HepG2 (cell line): ENCODE results near the gene TMEM217. TPM values are rescaled to one million over a fixed set of nuclear protein-coding genes. Genes with fewer than 3 reads are reported as not detected.

Source experiments
- ATAC-seq: fragments of 200-7000 bp; cut with Tn5 transposase; 3 replicates; pipeline ENCODE4 v1.9.1; 2020; ENCODE audit warnings: mild to moderate bottlenecking, moderate library complexity
- BruUV-seq: library from RNA; stranded (reverse); fragments of 400-500 nt; replicated peaks from 2 replicates; lab custom pipeline; 2021; lab: Mats Ljungman, UMichigan
- CTCF ChIA-PET: fragments of 300-600 bp; formaldehyde crosslinking; extraction: SDS; loops from one replicate; lab custom pipeline; 2021; ENCODE audit warnings: low total read pairs, inconsistent platforms, low intra/inter-chr PET ratio; lab: Yijun Ruan, JAX
- POLR2A ChIA-PET: fragments of 350-600 bp; sonication (Branson Sonifier 250); formaldehyde crosslinking; loops from one replicate; lab custom pipeline; 2020; ENCODE audit warnings: antibody characterized with exemption, inconsistent platforms; lab: Yijun Ruan, JAX
- DNase-seq: peaks from one replicate; pipeline ENCODE4 v3.0.0-alpha.2; 2015; ENCODE audit warnings: low spot score
- FAIRE-seq: peaks from 3 replicates; lab custom pipeline; 2011; peaks lifted over from hg19 to GRCh38; lab: Jason Lieb, UNC
- H2AFZ ChIP-seq: one replicate; pipeline ENCODE4 v1.6.1; 2011; ENCODE audit warnings: low read length, inconsistent platforms
- H3K27ac ChIP-seq: fragments of 300-600 bp; 3 replicates; pipeline ENCODE4 v1.8.0; 2011; ENCODE audit warnings: mixed run types, mild to moderate bottlenecking, mixed read lengths, low read length, inconsistent platforms; ENCODE audit not compliant: insufficient read depth; ENCODE audit errors: extremely low read length
- H3K27me3 ChIP-seq, 2 experiments: fragments of 200-600 bp in 1 of 2; 2 replicates in 1 of 2; 3 replicates in 1 of 2; pipeline versions ENCODE4 v1.6.0 to v1.8.0; 2011; ENCODE audit warnings: low read length in 2 of 2, mild to moderate bottlenecking in 2 of 2, moderate library complexity in 2 of 2, inconsistent platforms in 1 of 2; ENCODE audit not compliant: insufficient read depth in 2 of 2, control insufficient read depth in 1 of 2
- H3K36me3 ChIP-seq, 2 experiments: fragments of 200-600 bp in 1 of 2; replicated peaks in 1 of 2; 2 replicates in 1 of 2; 3 replicates in 1 of 2; pipeline versions ENCODE4 v1.5.1 to v1.8.0; 2011; ENCODE audit warnings: low read length in 2 of 2, inconsistent platforms in 1 of 2; ENCODE audit not compliant: insufficient read depth in 2 of 2, control insufficient read depth in 1 of 2
- H3K4me1 ChIP-seq: 2 replicates; pipeline ENCODE4 v1.5.1; 2012; ENCODE audit warnings: low read length, inconsistent platforms; ENCODE audit not compliant: insufficient read depth
- H3K4me2 ChIP-seq: 2 replicates; pipeline ENCODE4 v1.6.0; 2011; ENCODE audit warnings: low read depth, low read length, inconsistent platforms
- H3K4me3 ChIP-seq, 3 experiments: fragments of 200-600 bp in 1 of 3; sonication (generic), shearing (Covaris generic) in 1 of 3; replicated peaks in 1 of 3; 2 replicates each; pipeline ENCODE4 v1.5.1; 2011 to 2016; ENCODE audit warnings: low read length in 3 of 3, inconsistent platforms in 2 of 3, low read depth in 2 of 3, mild to moderate bottlenecking in 2 of 3, control low read depth in 1 of 3, mixed read lengths in 1 of 3; ENCODE audit not compliant: insufficient read depth in 1 of 3
- H3K79me2 ChIP-seq: one replicate; pipeline ENCODE4 v1.6.1; 2011; ENCODE audit warnings: low read length, inconsistent platforms; ENCODE audit not compliant: insufficient read depth
- H3K9ac ChIP-seq: 2 replicates; pipeline ENCODE4 v1.6.0; 2011; ENCODE audit warnings: mild to moderate bottlenecking, low read depth, low read length, inconsistent platforms; ENCODE audit not compliant: insufficient read depth
- H3K9me3 ChIP-seq: 2 replicates; pipeline ENCODE4 v1.5.1; 2012; ENCODE audit warnings: mild to moderate bottlenecking, low read length
- H4K20me1 ChIP-seq: 2 replicates; pipeline ENCODE4 v1.6.0; 2011; ENCODE audit warnings: inconsistent platforms, mild to moderate bottlenecking, low read length, moderate library complexity; ENCODE audit not compliant: insufficient read depth
- HOXA7 ChIP-seq: sonication (generic); formaldehyde crosslinking; IDR thresholded peaks from 2 replicates; pipeline ENCODE4 v1.8.1; 2022; ENCODE audit warnings: mild to moderate bottlenecking, missing genetic modification reagents, moderate library complexity
- MATR3 ChIP-seq: sonication (generic); formaldehyde crosslinking; IDR thresholded peaks from 2 replicates; pipeline ENCODE4 v1.4.0; 2020; ENCODE audit warnings: missing genetic modification reagents
- MIER2 ChIP-seq: IDR thresholded peaks from 2 replicates; pipeline ENCODE4 v1.6.1; 2016; ENCODE audit warnings: missing biosample characterization, missing genetic modification reagents
- RBAK ChIP-seq: sonication (generic); formaldehyde crosslinking; IDR thresholded peaks from 2 replicates; pipeline ENCODE4 v1.5.1; 2020; ENCODE audit warnings: mild to moderate bottlenecking, missing genetic modification reagents
- SAFB2 ChIP-seq: sonication (generic); formaldehyde crosslinking; IDR thresholded peaks from 2 replicates; pipeline ENCODE4 v1.5.1; 2020; ENCODE audit warnings: missing genetic modification reagents, low read depth, mild to moderate bottlenecking, borderline replicate concordance
- SIN3B ChIP-seq: fragments of 150-350 bp; IDR thresholded peaks from 2 replicates; pipeline ENCODE4 v1.6.1; 2014; ENCODE audit warnings: low read length
- SMAD1 ChIP-seq: sonication (generic); formaldehyde crosslinking; IDR thresholded peaks from 2 replicates; pipeline ENCODE4 v1.4.0; 2020; ENCODE audit warnings: missing genetic modification reagents, low read depth, mild to moderate bottlenecking, borderline replicate concordance
- SP2 ChIP-seq: sonication (generic); formaldehyde crosslinking; IDR thresholded peaks from 2 replicates; pipeline ENCODE4 v1.5.1; 2020; ENCODE audit warnings: mild to moderate bottlenecking, missing genetic modification reagents
- TAF1 ChIP-seq: sonication (generic); formaldehyde crosslinking; IDR thresholded peaks from 2 replicates; pipeline ENCODE4 v1.4.0; 2020; ENCODE audit warnings: missing genetic modification reagents
- THAP9 ChIP-seq: sonication (generic); formaldehyde crosslinking; IDR thresholded peaks from 2 replicates; pipeline ENCODE4; 2020; ENCODE audit warnings: missing genetic modification reagents, mild to moderate bottlenecking, borderline replicate concordance
- YEATS2 ChIP-seq: sonication (generic); formaldehyde crosslinking; IDR thresholded peaks from 2 replicates; pipeline ENCODE4 v1.4.0; 2020; ENCODE audit warnings: missing genetic modification reagents, borderline replicate concordance
- ZNF136 ChIP-seq: sonication (generic); formaldehyde crosslinking; IDR thresholded peaks from 2 replicates; pipeline ENCODE4 v1.8.1; 2022; ENCODE audit warnings: low read depth, mild to moderate bottlenecking, moderate library complexity, missing genetic modification reagents
- ZNF317 ChIP-seq: sonication (generic); formaldehyde crosslinking; IDR thresholded peaks from 2 replicates; pipeline ENCODE4 v1.5.0; 2020; ENCODE audit warnings: mild to moderate bottlenecking, missing genetic modification reagents
- ZNF350 ChIP-seq: sonication (generic); formaldehyde crosslinking; IDR thresholded peaks from 2 replicates; pipeline ENCODE4 v1.4.0; 2020; ENCODE audit warnings: mild to moderate bottlenecking, low read depth, missing genetic modification reagents, borderline replicate concordance
- ZNF558 ChIP-seq: sonication (generic); formaldehyde crosslinking; IDR thresholded peaks from 2 replicates; pipeline ENCODE4 v1.9.0; 2022; ENCODE audit warnings: mild to moderate bottlenecking, missing genetic modification reagents, borderline replicate concordance
- WGBS: methylation state at CpG from one replicate; pipeline ENCODE4 v1.1.6; 2017; ENCODE audit warnings: low lambda C conversion rate; 5-methylcytosine and 5-hydroxymethylcytosine counted together
- in situ Hi-C: cut with HindIII; loops from 2 replicates; pipeline ENCODE4 v1.10.0; 2017; ENCODE audit warnings: low pct_unique_long_range_greater_than_20kb; ENCODE audit not compliant: extremely low pct_ligation_motif_present
- intact Hi-C: fragments of 100-400 bp; cut with micrococcal nuclease; formaldehyde crosslinking; loops from one replicate; pipeline ENCODE4 v1.10.0; 2022; ENCODE audit not compliant: unreplicated experiment
- polyA plus RNA-seq, 8 experiments: library from polyadenylated mRNA; depleted of rRNA in 3 of 8; stranded (reverse) in 7 of 8; unstranded in 1 of 8; fragments of >200 nt; fragmentation: Illumina TruSeq in 4 of 8; extraction: Trizol in 4 of 8; gene quantifications; 2 replicates each; pipeline versions ENCODE4 v1.2.1 to v1.2.3, GENCODE V29; 2011 to 2016; ENCODE audit warnings: low read depth in 4 of 8, missing spikeins in 1 of 8, mixed read lengths in 1 of 8; ENCODE audit not compliant: insufficient read depth in 1 of 8
- total RNA-seq, 5 experiments: library from RNA; depleted of rRNA; stranded (reverse); fragments of >200 nt; fragmentation: Illumina TruSeq; extraction: Trizol; gene quantifications; 2 replicates each; pipeline ENCODE4 v1.2.3, GENCODE V29; 2016; ENCODE audit warnings: low read depth in 1 of 5
- TF ChIP-seq, protein P1 (sequence below): sonication (generic); formaldehyde crosslinking; IDR thresholded peaks from 2 replicates; pipeline ENCODE4 v1.4.0; 2020; ENCODE audit warnings: mild to moderate bottlenecking, missing genetic modification reagents
- TF ChIP-seq, protein P2 (sequence below): sonication (generic); formaldehyde crosslinking; IDR thresholded peaks from 2 replicates; pipeline ENCODE4 v1.5.0; 2020; ENCODE audit warnings: mild to moderate bottlenecking, missing genetic modification reagents

TMEM217 gene
- total and polyA plus RNA-seq, 2 of the 13 experiments (the other 11 are each of a cell fraction or from before 2014, with no cell fraction given): 2.3 to 3.4 TPM

GRCh38 chr6:37305841-37306425 lies 48.0 kb upstream of the TMEM217 start:
- no peak overlapping the region for H3K9ac ChIP-seq
- POLR2A ChIA-PET: interaction anchor here (0.6 kb wide), 1 partner anchor 19 kb away, joined by 3 read pairs; no protein-coding TSS in a partner anchor
- DNase-seq (no peak), FAIRE-seq (no peak), ATAC-seq (no peak)
- no peaks in the 10 kb centered on the region for H3K27me3 ChIP-seq
- intact Hi-C loops (loop anchor here (2.0 kb wide), 1 partner anchor 73 kb away; no protein-coding TSS in a partner anchor), in situ Hi-C loops (no loop called here)
- H4K20me1 ChIP-seq: no peaks in the 10 kb centered on the region
- CTCF ChIA-PET: no interaction called here
- no peak overlapping the region for H3K4me3 ChIP-seq
- H3K36me3 ChIP-seq: peaks cover 15 to 52% of the 10 kb centered on the region in 2 experiments; a peak in 4 of 5 replicates
- 100% methylated on average over 4 of the region's 4 CpGs for WGBS
- TF ChIP-seq SAFB2: no peak
- TF ChIP-seq, protein P1, sequence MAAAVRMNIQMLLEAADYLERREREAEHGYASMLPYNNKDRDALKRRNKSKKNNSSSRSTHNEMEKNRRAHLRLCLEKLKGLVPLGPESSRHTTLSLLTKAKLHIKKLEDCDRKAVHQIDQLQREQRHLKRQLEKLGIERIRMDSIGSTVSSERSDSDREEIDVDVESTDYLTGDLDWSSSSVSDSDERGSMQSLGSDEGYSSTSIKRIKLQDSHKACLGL: no peak
- TF ChIP-seq ZNF317: no peak
- no peak for TF ChIP-seq THAP9 (CRISPR knock-in tag)
- no peak for TF ChIP-seq ZNF136 (CRISPR knock-in tag)
- TF ChIP-seq SMAD1: no peak
- no peak for TF ChIP-seq HOXA7 (CRISPR knock-in tag)
- TF ChIP-seq ZNF558 (CRISPR knock-in tag): no peak
- TF ChIP-seq MATR3 (CRISPR knock-in tag): no peak
- no peak for TF ChIP-seq SP2 (CRISPR knock-in tag)
- no peak for TF ChIP-seq ZNF350 (CRISPR knock-in tag)
- TF ChIP-seq SIN3B: no peak
- TF ChIP-seq, protein P2, sequence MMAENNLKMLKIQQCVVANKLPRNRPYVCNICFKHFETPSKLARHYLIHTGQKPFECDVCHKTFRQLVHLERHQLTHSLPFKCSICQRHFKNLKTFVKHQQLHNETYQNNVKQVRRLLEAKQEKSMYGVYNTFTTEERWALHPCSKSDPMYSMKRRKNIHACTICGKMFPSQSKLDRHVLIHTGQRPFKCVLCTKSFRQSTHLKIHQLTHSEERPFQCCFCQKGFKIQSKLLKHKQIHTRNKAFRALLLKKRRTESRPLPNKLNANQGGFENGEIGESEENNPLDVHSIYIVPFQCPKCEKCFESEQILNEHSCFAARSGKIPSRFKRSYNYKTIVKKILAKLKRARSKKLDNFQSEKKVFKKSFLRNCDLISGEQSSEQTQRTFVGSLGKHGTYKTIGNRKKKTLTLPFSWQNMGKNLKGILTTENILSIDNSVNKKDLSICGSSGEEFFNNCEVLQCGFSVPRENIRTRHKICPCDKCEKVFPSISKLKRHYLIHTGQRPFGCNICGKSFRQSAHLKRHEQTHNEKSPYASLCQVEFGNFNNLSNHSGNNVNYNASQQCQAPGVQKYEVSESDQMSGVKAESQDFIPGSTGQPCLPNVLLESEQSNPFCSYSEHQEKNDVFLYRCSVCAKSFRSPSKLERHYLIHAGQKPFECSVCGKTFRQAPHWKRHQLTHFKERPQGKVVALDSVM: no peak
- no peak for TF ChIP-seq YEATS2
- TF ChIP-seq TAF1: no peak
- TF ChIP-seq MIER2 (CRISPR knock-in tag): no peak
- no peak for TF ChIP-seq RBAK (CRISPR knock-in tag)
- no peaks in the 10 kb centered on the region for H3K79me2 ChIP-seq
- BruUV-seq: no TSS peak
- H3K4me2 ChIP-seq: no peak overlapping the region
- no peaks in the 10 kb centered on the region for H3K4me1 ChIP-seq
- H2AFZ ChIP-seq: no peak overlapping the region
- H3K27ac ChIP-seq: no peak overlapping the region
- no peaks in the 10 kb centered on the region for H3K9me3 ChIP-seq
